Hematopoietic multipotent progenitor cell treated with erythropoietin and hydrocortisone succinate and interleukin-3 and kit ligand, for 4 days (in vitro differentiated cells): ENCODE results near the gene DCTN2.
"Not testable (repeated sequence)": the region's sequence is repeated elsewhere in the genome, so short reads cannot be mapped to it uniquely, and the experiment has no call there.

ENCODE experiments used
- DNase-seq: peaks from one replicate; pipeline ENCODE4 v3.0.0-alpha.2; 2015

Gene DCTN2

GRCh38 chr12:57525615-57526383, 21.2 kb downstream of the DCTN2 start:
- DNase-seq: no peak

GRCh38 chr12:57524814-57525614, 22.0 kb downstream of the DCTN2 start:
- DNase-seq: no peak

- no peak for DNase-seq
These were observed 23.0 kb downstream of the DCTN2 start for GRCh38 chr12:57523706-57524614.

- peak; percentile 87 for DNase-seq
These were observed 23.9 kb downstream of the DCTN2 start for GRCh38 chr12:57522887-57523705.

GRCh38 chr12:57522011-57522886, 24.7 kb downstream of the DCTN2 start, which contains the start of gene MBD6:
MBD6 (plus strand) TSS chr12:57522824; CDS start chr12:57524304, 1,480 bp downstream.
- peak; percentile 94 for DNase-seq

- DNase-seq: peak; percentile 31
These were observed 25.4 kb downstream of the DCTN2 start for GRCh38 chr12:57521525-57522010.

GRCh38 chr12:57520053-57520818, 26.8 kb downstream of the DCTN2 start, which contains the start of gene DDIT3:
DDIT3 (minus strand) TSS chr12:57520514; CDS start chr12:57517406, 3,108 bp downstream.
- peak; percentile 100 for DNase-seq

- DNase-seq: peak; percentile 61
These were observed 27.3 kb downstream of the DCTN2 start for GRCh38 chr12:57519796-57520052.

- peak; percentile 58 for DNase-seq
These were observed 27.8 kb downstream of the DCTN2 start for GRCh38 chr12:57518920-57519795.

GRCh38 chr12:57518176-57518919, 28.6 kb downstream of the DCTN2 start:
- no peak for DNase-seq

- DNase-seq: not testable (repeated sequence)
These were observed 29.3 kb downstream of the DCTN2 start for GRCh38 chr12:57517718-57518117.

GRCh38 chr12:57517187-57517586, 29.8 kb downstream of the DCTN2 start:
- DNase-seq: no peak

GRCh38 chr12:57516617-57517153, 30.3 kb downstream of the DCTN2 start:
- DNase-seq: no peak

GRCh38 chr12:57515934-57516541, 31.0 kb downstream of the DCTN2 start:
- DNase-seq: no peak

- DNase-seq: no peak
These were observed 31.5 kb downstream of the DCTN2 start for GRCh38 chr12:57515408-57515933.

GRCh38 chr12:57514720-57515407, 32.1 kb downstream of the DCTN2 start:
- no peak for DNase-seq

GRCh38 chr12:57514246-57514645, 32.7 kb downstream of the DCTN2 start:
- not testable (repeated sequence) for DNase-seq
